Esophagus muscularis mucosa (tissue), 4 donors: ENCODE data around the gene PDLIM5.

Experiments used
- CTCF ChIP-seq, 3 experiments: fragments of 200-600 bp in 2 of 3; fragments of 450-650 bp in 1 of 3; sonication (generic) in 2 of 3; IDR thresholded peaks; one replicate each; pipeline ENCODE4 v1.5.1; 2017 to 2019; ENCODE audit warnings: antibody characterized with exemption in 3 of 3, mild to moderate bottlenecking in 2 of 3, moderate library complexity in 1 of 3
- EP300 ChIP-seq: sonication (generic); formaldehyde crosslinking; IDR thresholded peaks from one replicate; pipeline ENCODE4 v1.6.1; 2017; ENCODE audit warnings: antibody characterized with exemption
- POLR2AphosphoS5 ChIP-seq, 2 donors: sonication (generic); formaldehyde crosslinking; IDR thresholded peaks; one replicate each; pipeline ENCODE4 v1.6.1; 2017; ENCODE audit warnings: antibody characterized with exemption in 2 of 2

- TF ChIP-seq POLR2AphosphoS5 (IDR thresholded peaks at IDR 0.05): no peak
- peak; percentile 57 to 72 (median 70) for TF ChIP-seq CTCF (IDR thresholded peaks at IDR 0.05)
- no peak for TF ChIP-seq EP300
Measured at GRCh38 chr4:94595880-94596483, 144.2 kb downstream of the PDLIM5 start.
